SHP77 treated with DMSO at 0.1 percent for 48 hours (cell line): ENCODE measurements around the gene RFTN1.
A peak's percentile ranks its signal among the peaks of the same experiment; 100 is the strongest.

Source experiments
- DNase-seq: peaks from one replicate; lab custom pipeline; 2025; lab: John Stamatoyannopoulos, UW

RFTN1 gene

DNA sequence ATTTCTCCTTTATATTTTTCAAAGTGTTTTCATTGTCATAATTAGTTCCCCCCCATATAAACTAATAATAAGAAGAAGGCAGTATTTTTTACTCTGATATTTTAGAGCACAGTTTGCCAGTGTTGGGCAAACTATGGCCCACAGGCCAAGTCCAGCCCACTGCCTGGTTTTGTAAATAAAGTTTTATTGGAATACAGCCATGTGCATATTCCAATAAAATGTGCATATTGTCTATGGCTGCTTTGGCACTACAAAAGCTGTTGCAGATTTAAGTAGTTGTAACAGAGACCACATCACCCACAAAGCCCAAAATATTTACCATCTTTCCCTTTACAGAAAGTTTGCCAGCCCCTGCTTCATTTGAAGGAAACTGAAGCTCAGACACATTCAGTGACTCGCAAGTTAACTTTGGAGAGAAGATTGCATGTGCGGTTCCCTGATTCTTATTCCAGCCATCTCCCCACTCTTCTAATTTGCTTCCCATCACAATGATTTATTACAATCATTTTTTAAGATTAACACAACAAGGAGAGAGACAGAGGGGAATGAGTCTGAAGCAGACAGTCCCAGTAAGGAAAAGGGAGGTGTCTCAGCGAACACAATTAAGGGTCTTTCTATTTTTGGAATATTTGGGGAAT lies 48.9 kb downstream of the RFTN1 start:
- DNase-seq = no peak

DNA sequence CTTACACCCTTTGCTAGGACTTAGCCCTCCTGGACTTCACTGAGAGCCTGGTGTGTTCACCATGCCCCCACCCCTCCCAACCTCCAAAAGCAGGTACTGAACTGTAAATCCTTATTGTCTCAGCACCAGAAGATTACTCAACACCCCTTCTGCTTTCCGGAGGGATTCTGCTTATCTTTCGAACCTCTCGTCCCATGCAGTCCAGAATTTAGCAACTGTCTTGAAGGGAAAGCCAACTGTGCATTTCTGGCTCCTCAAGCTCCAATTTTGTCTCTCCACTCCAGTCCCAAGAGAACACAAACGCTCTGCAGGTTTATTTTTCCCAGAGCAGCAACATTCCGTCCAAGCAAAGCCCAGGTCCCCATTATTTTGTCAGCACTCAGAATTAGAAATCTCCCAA lies 49.6 kb downstream of the RFTN1 start:
- no peak for DNase-seq

DNA sequence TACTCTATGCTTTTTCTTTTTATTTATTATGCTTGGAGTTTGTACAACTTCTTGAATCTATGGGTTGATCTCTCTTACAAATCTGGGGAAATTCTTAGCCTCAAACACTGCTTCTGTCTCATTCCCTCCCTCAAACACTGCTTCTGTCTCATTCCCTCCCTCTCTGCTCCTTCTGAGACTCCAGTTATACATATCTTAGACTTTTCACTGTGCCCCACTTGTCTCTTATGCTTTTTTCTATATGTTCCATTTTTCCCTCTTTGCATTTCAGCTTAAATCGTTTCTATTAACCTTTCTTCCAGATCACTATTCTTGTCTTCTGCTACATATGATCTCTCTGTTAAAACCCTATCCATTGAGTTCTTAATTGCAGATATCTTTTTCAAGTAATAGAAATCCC lies 50.4 kb downstream of the RFTN1 start:
- DNase-seq = no peak

DNA sequence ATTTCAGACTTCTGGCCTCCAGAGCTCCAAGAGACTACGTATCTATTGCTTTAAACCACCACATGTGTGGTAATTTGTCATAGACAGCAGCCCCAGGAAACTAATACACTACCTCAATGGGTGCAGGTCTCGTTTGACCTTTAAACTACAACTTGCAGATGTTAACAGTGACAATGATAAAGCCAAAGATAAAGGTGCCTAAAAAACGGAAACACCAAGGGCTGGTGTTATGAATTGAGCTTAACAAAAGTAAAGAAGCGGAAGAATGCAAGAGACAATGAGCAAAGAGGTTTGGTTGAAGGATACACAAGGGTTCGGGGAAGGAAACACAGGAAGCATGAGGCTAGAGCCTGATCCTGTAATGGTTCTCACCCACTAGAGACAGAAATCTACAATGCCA lies 50.8 kb downstream of the RFTN1 start:
- no peak for DNase-seq

- no peak for DNase-seq
These were observed 51.8 kb downstream of the RFTN1 start for GRCh38 chr3:16461463-16462245.

GRCh38 chr3:16460886-16461285 lies 52.6 kb downstream of the RFTN1 start:
- no peak for DNase-seq

DNA sequence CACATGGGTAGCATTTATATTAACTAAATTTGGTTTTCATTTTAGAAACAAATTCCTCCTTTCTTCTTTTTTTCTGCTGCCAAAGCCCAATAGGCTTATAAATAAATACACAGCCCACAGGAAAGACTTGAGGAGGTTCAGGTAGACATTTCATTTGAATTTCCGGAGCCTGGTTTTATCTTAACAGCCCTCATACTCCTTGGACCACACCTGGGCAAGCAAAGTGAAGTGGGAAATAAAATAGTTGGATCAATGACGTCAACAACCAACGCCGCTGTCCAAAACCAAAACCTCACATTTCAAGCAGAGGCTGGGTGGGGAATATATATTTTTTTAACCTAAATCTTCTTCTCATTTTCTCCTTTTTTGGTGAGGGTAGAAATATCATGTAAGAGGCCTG lies 53.2 kb downstream of the RFTN1 start:
- DNase-seq = no peak

- DNase-seq = no peak
These were observed 56.6 kb downstream of the RFTN1 start for GRCh38 chr3:16456784-16457415.

DNA sequence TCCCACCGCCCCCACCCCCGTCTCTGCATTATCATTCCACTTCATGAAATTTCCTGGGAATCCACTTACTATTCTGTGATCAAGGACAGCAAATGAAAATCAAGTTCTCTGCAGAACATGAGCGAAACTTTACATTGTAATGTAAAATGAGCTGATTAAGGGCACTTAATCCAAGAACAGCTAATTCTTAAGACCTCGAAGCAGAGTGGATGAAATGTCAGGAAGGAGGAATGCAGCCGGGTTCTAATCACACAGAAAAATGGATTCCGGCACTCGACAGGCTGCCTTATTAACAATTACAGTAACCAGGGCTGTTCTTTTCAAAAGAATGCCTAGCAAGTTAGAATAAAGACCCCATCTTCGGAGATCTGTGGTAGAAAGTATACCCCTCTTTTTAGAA lies 57.5 kb downstream of the RFTN1 start:
- DNase-seq = no peak

DNA sequence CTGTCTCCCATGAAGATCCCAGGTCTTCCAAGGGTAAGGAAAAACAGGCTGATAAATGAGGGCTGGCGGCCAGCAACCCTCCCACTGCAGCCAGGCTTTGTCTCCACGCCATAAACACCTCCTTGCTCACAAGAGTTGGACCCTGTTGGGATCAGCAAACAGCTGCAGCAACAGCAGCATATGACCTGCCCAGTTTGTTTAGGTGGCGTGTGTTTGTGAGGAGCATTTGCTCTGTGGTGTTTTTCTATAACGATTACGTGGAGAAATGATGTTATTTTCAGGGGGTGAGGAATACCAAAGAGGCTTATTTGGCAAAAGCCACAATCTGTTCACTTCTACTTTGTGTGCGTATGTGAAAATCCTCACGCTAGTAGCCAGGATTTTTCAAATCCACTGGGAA lies 58.5 kb downstream of the RFTN1 start:
- peak; percentile 67 for DNase-seq

DNA sequence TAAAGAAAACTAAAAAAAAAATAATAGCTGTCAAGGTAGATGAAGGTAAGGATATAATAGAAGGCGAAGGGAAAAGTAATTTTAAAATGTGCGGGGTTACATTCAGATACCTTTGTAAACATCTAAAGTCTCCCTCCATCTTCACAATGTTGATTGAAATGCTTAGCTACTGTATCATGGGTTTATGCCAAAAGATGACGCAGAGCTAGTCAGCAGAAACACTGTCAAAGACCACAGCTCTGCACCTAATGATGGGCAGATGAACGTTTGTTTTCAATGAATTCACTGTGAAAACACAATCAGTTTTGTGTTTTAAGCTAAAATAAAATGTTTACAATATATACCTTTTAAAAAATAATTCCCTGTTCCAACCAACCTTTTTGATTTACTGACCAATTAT lies 61.2 kb downstream of the RFTN1 start:
- peak; percentile 34 for DNase-seq

DNA sequence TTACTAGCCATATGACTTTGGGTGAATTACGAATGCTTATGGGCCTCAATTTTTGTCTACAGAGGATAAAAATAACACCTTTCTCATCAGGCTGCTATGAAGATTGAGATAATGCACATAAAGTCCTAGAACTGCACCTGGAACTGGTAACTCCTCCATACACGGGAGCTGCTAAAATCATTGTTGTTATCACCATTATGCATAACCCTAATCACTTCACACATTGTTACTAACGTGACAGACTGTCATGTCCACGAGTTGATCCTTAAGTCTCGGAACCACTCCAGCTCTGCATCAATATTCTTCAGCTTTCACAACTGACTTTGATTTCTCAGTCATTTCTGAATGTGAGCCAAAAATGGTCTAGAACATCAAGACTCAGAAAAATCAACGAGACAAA lies 64.1 kb downstream of the RFTN1 start:
- DNase-seq = no peak

DNA sequence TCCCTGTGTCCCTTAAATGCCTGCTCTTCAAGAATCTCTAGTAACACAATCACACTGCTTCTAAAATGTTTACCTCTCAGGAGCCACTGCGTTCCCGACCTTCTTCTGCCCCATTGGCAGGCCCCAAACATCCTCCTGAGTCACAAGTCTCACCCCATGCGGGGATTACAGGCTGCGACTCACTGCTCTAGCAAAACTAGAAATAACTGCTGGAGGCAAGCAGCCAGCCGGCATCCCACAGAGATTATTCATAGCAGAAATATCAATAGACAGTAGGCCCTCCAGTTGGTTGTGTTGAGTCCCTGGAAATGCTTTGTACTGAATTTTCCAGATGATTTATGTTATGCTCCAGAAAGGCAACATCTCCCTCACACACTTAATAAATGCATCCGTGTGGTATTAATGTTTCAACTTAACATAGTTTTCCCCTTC lies 64.8 kb downstream of the RFTN1 start:
- no peak for DNase-seq

DNA sequence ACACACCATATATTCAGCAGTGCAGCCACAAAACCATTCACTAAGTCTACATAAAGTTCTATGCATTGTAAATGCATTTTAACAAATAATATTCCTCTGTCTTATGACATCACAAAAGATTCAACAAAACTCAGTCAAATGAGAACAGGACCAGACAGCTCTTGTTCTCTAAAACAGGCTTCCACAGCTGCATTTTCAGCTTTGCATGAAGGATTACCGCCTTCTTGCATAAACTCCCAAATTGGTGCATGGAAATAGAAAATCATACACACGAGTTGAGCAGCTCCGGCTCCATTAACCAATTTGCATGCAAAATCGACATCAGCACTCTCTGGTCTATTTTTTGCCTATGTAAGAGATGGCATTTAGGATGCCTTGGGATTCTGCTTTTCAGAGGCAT lies 66.4 kb downstream of the RFTN1 start:
- no peak for DNase-seq

GRCh38 chr3:16444344-16444743 lies 69.2 kb downstream of the RFTN1 start:
- DNase-seq = no peak

DNA sequence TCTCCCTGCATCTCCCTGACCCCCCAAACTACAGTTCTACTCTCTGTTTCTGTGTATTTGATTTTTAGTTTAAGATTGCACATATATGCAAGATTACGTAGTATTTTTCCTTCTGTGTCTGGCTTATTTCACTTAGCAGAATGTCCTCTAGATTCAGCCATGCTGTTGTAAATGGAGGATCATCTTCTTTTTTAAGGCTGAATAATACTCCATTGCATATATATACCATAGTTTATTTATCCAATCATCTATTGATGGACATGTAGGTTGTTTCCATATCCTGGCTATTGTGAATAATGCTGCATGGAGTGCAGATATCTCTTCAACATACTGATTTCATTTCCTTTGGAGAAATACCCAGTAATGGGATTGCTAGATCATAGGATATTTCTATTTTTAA lies 70.8 kb downstream of the RFTN1 start:
- DNase-seq = no peak

DNA sequence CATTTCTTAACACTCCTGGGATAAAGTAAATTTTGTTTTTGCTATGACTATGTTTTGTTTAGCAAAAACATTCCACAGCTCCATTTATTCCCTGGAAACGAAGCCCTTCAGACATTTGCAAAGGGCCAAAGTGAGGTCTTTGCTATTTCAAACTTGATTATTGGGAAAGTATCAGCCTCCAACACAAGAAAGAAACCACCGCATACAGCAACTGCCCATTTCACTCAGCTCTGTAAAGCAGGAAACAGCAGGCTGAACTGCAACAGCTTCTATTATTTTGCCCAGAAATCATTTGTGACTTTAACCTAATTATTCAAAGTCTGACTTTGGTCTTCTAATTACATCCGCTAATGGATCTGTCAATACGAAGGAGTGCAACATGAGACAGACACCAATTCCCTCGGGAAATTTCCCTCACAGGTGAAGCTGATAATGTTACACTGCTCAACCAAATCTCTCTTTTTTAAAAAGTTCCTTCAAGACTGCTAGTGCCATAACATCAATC lies 72.1 kb downstream of the RFTN1 start:
- no peak for DNase-seq

GRCh38 chr3:16439848-16440708 lies 73.4 kb downstream of the RFTN1 start:
- DNase-seq = no peak

- no peak for DNase-seq
These were observed 74.2 kb downstream of the RFTN1 start for GRCh38 chr3:16439163-16439847.

DNA sequence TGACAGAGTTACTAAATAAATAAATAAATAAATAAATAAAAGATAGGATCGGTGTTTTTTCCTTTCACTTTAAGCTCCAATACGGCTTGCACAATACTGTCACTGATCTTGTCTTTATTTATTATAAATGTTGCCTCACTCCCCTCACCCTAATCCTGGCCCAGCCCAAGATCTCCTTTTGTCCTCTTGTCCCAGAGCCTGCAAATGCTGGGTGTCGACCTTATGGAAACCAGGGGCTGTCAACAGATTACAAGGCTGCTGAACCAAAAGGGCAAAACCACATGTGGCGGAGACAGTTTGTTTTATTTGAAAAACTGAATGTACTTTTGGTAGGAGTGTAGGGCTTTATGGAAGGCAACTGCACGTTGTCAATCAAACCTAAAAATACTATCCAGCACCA lies 75.9 kb downstream of the RFTN1 start:
- no peak for DNase-seq

DNA sequence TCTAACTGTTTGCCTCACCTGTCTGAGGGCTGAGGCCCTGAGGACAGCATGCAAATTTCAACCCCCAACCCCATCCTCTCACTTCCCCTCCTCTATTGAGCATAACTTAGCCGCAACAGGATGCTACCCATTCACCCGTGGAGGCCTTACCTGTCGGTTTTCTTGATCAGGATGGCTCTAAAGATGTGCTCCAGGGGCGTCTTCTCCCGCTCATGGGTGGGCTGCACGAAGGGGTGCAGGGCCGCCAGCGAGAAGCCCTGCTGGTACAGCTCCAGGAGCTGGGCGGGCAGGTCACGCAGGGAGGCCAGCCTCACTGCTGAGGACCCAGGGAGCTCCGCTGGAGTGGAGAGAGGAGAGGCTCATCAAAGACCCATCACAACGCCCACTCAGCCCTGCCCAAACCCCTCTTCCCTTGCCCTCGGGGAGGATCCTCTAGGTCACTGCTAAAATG lies 79.8 kb downstream of the RFTN1 start:
- no peak for DNase-seq

GRCh38 chr3:16432714-16433113 lies 80.8 kb downstream of the RFTN1 start:
- DNase-seq = no peak
